ENCODE data around the gene TOM1L2.
"Not testable (repeated sequence)": the region's sequence is repeated elsewhere in the genome, so short reads cannot be mapped to it uniquely, and the experiment has no call there.

The TOM1L2 gene

DNA sequence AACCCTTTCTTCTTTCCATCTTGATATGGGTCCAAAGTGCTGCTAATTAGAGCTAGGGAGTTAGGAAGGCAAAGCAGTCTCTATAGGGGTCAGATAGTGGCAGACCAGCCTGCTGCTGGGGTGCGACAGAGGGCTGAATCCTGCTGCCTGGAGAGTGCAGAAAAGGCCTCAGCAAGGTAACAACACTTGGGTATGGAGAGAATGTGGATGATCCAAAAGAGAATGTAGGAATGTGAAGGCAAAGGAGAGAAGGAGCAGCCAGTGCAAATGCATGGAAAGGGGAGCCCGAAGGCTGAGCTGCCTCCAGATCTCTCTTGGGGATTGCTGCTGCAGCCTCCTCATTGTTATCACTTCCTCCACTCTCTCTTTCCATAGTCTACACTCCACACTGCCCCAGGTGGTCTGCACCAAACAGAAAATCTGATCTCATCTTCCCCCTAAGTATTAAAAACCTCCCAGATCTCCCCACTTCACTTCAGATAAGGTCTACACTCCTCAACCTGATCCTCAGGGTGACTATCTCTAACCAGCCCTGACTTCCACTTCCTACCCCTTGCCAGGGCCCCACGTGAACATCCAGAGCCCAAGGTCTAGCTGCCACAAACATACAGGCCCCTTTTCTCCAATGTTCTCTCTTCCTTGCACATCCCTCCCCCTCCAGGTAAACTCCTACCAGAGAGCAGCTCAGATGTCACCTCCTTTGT, 28.8 kb downstream of the TOM1L2 start:
- no peak for DNase-seq (ENCODE audit: low read depth in 2 of 2)

DNA sequence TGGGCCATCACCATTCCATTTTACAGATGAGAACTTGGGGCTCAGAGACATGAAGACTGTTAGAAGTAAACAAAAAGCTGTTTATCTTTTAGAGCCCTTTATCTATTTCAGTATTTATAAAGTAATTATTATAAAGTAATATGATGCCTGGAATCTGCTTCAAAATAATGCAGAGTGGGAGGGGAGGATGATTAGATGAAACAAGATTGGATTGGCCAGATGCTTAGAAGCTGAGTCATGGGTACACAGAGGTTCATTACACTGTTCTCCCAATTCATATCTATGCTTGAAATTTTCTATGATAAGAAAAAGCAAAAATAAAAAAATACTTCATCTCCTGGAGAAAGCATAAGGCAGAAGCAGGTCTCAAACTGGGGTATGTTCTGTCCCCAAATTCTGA, 29.4 kb downstream of the TOM1L2 start:
- no peak for DNase-seq (ENCODE audit: low read depth in 2 of 2)

DNA sequence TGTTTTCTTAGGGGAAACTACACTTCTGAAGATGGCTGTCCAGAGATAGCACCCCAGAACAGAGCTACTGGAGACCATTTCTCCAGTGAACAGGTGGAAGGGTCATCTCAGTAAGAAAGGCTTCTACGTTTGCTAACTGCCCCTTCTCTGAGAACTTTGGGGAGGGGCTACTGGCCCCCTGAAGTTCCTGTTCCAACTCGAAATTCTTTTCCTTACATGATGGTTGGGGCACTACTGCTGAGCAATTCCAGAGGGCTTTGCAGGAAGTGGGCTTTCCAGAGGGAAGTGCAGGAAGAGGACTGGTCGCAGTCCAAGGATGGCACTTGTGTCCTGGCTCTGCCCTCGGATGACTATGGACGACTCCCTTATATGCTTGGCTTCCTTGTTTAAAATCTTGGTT, 31.2 kb downstream of the TOM1L2 start:
- no peak for DNase-seq (ENCODE audit: low read depth in 2 of 2)

DNA sequence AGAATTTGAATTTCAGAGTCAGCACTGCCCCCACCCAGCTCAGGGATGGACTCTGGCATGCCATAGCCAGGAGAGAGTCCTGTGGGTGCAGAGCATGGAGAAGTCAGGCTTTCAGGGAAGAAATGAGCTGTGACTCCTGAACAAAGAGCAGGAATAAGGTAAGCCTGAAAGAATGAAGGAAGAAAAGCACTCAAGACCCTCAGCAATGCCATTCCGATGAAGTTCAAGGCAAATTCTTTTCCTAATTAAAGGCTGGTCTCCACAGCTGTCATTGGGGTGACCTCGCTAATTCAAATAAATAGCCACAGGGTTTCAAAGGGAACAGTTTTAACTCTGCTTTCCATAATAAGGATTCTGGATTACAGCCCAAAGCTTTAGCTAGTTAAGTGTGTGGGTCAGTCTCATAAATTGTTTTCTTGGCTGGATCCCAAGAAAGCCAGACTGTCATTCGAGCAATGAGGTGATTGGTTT, 31.7 kb downstream of the TOM1L2 start:
- no peak for DNase-seq (ENCODE audit: low read depth in 2 of 2)

DNA sequence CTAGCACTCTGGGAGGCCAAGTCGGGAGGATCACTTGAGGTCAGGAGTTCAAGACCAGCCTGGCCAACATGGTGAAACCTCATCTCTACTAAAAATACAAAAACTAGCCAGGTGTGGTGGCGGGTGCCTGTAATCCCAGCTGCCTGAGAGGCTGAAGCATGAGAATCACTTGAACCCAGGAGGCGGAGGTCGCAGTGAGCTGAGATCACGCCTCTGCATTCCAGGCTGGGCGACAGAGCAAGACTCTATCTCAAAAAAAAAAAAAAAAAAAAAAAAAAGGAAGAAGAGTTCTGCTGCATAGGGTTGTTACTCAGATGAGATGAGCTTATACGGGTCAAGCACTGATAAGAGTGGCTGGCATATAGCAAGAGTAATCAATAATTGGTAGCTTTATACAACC, 32.3 kb downstream of the TOM1L2 start:
- not testable (repeated sequence) for DNase-seq (ENCODE audit: low read depth in 2 of 2)

DNA sequence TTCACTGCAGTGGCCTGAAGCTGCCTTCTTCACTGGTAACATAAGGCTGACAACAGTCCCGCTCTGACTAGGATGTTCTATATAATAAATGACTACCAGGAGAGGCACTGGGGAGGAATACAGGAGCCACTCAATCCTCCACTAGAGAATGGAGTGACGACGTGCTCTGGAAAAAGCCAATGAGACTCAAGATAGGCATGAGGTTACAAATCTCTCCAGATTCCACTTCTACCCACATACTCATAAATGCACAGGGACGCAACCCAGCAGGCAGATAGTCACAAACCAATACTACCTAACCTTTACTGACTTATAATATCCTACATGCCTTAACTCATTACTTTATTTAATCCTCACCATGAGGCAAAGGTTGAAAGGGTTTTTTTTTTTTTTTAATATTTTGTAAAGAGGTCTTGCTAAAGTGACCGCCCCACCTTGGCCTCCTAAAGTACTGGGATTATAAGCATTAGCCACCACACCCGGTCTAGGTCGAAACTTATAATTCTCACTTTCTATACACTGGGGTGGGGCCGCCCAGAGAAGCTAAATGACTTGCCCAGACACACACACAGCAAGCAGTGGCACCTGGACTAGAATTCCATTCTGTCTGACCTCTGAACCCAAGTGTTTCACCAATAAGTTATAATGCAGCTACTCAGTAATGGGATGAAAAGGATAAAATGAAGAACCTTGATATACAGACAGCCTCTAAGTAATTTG, 33.7 kb downstream of the TOM1L2 start:
- DNase-seq (ENCODE audit: low read depth in 2 of 2) = no peak

DNA sequence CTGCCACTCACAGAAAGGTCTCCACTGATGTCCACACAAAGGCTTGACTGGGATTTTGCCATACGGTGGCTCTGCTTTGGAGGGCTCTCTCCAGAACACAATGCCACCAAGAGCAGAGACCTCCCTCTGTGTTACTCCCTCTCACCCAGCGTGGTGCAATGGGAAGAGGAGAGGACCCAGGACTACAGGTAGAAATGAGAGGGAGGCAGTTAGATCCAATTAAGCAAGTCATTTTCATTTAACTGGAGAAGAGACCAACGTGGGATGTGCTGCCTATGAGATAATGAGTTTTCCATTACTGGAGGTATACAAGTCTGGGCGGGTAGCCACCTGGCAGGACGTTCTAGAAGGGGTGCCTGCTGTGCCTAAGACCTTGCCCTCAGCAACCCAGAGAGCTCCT, 34.2 kb downstream of the TOM1L2 start:
- no peak for DNase-seq (ENCODE audit: low read depth in 2 of 2)

DNA sequence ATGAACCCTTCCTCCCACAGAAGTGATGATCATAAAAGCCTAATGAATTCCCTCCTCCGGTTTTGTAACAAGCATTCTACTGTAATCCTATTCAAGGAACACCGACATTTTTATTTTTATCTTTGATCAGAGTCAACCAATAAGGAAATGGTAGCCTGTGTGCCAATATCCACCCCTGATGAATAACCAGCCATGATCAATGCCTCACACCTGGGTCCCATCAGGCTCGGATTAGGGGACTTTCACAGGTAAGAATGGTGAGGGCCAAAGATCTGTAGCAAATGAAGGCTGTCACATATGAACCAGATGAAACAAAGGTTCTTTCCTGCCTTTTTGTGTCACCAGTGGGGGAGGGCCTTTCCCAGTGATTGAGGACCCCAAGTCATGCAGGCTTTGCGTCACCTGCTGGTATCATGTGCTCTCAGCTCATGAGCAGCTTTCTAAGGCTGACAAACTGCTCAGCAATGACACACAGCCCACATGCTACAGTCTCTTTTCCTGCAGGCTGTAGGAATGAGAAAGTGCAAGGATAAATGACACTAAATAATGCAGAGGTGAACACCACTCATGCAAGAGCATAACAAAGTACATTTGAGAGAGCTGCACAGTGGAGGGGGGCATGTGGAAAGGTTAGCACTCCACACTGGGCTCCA, 34.9 kb downstream of the TOM1L2 start:
- no peak for DNase-seq (ENCODE audit: low read depth in 2 of 2)

DNA sequence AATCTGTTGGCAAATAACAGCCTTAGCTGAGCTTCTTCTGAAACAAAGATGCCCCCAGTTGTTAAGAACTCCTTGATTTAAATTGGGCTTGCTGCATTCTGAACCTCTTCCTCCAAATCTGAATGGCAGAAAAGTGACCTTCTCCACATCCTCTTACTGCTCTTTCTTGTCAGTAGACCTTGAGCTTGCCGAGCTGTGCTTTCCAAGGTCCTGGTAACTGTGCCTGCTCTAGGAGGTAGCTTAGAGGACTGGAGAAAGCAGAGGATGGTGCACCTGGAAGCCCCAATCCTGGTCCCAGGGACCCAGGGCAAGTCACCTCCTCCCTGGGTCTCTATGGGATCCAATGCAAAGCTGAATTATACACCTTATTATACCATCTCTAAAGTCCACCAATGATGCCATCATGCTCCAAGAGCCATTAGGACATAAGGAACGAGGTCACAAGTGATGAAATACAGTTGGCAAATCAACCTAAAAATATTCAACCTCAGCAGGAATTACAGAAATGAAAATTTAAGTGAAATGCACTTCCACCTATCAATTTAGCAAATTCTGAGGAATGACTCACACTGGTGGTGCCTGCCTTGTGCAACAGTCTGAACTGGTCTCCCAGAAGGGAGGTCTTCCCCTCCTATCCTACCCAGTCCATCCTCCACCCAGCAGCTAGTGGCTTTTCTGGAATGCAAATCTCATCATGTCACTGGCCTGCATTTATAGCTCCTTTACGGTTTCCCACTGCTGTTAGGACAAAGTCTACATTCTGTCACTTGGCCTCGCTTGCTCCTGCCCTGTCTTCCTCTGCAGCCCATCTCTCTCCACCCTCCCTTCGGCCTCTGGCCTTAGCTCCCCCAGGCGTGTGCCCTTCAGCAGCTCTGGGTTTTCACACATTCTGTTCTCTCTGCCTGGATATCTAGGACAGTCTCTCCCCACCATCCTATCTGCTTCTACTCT, 36.6 kb downstream of the TOM1L2 start:
- DNase-seq (ENCODE audit: low read depth in 2 of 2) = no peak

DNA sequence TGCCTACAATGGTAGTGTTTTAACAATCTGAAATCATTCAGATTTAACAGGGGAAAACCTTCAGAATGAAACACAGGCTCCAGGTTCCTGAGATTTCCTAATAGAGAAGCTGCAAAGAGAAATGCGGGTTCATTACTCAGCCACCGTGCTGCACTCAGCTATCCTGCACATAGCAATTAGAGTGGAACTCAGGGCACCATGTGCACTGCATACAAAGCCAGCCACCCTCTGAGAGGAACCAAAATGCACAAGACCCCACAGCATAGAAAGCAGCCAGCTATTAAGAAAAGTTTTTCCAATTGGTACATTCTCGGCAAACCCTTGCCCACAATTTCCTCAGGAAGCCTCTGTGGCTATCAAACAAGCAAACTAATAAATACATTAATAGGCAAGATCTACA, 37.4 kb downstream of the TOM1L2 start:
- no peak for DNase-seq (ENCODE audit: low read depth in 2 of 2)

DNA sequence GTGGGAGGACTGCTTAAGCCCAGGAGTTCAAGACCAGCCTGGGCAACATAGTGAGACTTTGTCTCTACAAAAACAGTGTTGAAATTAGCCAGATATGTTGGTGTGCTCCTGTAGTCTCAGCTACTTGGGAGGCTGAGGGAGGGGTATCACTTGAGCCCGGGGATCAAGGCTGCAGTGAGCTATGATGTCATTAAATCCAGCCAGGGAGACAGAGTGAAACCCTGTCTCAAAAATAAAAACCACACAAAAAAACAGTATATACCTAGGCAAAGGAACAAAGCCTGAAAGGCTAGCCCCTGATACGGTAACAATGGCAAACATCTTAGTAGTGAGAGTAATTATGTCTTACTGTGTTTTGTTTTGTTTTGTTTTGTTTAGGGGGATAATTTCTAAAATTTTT, 38.0 kb downstream of the TOM1L2 start:
- DNase-seq (ENCODE audit: low read depth in 2 of 2) = no peak

DNA sequence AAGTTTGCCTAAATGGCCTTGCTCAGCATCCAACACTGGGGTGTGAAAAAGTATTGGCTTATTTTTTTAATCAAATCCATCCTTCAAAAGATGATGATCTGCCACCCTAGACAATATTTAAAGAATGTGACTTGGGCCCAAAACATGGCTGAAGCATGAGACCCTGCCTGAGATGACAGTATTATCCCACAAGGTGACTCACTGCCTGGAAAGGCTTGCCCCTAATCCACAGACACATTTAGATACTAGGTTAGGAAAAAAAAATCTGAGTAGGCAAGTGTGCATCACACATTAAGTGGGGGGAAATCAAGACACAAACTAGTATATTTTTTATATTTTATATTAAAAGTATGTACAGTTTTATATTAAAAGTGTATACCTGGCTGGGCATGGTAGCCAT, 38.4 kb downstream of the TOM1L2 start:
- no peak for DNase-seq (ENCODE audit: low read depth in 2 of 2)

DNA sequence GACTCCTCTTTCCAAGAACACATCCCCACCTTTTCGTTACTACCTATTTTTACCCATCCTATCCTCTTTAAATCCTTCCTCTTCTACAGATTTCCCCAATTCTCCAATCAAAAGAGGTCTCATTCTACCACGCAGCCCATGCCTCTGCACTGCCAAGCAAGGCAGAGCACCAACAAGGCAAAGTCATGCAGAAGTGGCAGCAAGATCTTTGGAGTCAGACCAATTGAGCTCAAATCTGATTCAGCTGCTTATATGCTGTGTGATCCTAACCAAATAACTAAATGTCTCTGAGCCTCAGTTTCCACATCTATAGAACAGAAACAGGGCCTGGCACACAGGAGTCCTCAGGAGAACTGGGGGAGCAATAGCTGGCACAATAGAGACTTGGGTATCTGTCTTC, 41.0 kb downstream of the TOM1L2 start:
- DNase-seq (ENCODE audit: low read depth in 2 of 2) = no peak

DNA sequence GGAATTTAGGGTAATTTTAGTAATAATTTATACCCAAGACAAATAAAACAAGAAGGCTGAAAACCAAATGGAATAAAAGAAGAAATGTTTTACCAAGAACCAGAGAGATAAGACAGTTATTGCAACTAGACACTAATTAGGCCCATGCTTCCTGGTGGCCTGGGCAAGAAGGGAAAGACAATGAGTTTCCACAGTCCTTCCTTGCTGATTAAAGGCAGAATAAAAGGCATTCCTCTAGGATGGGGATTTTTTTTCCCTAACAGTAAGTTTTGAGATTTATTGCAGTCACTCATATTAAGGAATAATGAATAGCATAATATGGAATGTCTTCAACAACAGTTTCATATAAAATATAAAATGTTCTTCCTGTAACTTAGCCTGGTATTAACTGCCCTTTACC, 41.5 kb downstream of the TOM1L2 start:
- DNase-seq (ENCODE audit: low read depth in 2 of 2) = no peak

DNA sequence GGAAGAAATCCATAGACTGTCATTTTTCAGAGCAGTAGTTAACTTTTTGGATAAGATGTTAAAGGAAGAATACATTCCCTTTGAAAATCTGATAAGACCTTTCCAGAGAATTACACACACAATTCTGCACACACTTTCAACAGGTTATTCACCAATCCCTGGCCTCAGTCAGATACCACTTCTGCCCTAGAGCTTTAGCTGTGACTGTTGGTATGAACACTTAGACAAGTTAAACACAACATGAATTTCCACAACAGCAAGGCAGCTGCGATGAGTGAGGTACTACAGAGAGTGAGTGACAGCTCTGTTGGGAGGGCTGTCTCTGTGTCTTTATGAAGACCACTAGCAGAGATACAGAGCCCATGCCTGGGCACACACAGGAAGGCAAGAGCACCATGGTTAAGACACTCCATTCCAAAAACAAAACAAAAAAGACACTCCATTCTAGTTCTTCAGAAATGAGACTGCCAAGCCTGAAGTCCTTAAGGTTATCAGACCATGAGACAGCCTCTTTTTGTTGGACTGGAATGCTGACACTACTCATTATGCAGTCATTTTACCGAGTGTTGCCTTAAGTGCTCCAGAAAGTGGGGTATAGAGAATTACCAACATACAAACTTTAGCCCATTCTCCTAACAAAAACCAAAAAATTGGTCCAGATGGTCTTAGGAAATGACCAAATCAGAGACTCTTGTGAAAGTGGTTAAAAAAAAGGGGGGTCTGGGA, 42.4 kb downstream of the TOM1L2 start:
- DNase-seq (ENCODE audit: low read depth in 2 of 2) = no peak

DNA sequence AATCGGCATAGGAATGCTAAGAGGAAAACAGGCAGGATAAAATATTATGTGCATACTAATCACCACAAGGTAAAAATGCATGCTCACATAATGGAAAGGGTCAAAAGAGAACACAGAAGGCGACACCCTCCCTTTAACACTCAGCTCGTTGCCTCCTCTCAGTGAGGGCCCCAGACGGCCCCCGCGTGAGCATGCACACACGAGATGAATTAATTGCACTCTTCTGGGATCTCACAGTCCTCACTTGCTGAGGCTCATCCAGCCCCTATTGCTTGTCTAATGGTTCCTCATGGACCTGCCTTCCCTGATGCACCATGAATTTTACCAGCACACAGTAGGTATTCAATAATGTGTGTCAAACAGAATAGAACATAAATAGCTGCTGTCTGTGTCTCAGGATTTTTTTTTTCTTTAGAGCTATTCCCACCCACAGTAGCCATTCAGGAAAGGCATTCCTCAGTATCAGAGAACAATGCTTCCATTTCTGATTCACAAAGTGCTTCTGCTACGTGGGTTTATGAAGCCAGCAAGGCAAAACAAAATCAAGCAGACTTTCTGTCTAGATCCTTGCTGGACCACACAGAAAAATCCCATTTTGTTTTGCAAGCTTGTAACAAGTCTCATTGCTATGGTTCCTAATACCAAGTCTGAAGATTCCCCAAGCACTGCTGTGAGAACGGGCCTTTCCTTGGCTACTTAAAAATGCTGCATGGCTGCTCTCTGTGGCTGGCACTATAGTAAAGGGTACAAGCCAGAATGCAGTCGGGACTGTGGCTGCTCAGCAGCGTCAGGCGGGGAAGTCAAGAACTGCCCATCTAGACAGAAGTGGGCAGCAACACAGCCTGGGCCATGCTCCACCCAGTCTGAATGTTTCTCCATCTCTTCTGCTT, 43.6 kb downstream of the TOM1L2 start:
- no peak for DNase-seq (ENCODE audit: low read depth in 2 of 2)

DNA sequence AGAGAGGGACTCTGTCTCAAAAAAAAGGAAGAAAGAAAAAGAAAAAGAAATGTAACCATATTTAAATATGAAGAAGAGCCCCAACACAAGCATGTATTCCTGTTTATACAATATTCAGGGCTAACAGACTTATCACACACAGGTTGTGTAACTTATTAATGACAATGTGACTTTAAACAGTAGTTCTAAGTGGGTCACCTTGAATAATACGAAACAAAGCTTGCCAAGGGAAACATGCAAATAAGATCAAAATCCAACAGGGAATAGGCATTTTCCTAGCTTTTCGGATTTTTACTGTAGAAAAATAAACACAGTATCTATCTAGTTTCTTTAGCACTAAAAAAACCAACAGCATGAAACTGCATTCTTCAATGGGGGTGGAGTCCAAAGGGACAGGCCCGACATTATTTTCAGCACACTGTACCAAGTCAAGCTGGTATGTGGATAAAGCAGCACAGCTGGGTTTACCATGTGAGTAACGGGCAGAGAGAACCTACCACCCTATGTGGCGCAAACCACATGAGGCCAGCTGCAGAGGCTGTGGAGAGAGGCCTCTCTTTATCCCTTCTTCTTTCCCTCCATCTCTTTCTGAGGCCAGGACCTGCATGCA, 45.3 kb downstream of the TOM1L2 start:
- no peak for DNase-seq (ENCODE audit: low read depth in 2 of 2)

DNA sequence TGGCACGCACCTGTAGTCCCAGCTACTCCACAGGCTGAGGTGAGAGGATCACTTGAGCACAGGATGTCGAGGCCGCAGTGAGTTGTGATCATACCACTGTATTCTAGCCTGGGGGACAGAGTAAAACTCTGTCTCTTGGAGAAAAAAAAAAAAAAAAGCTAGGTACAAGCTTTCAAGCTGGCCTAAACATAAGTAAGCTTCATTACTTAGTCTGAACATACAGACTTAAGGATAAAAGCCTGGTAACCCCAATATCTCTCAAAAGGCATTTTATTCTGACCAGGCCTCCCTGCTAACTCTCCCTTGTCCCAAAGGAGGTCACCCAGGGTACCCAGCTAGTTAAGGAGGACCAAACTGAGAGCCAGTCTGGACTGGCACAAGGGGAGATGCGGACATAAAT, 46.2 kb downstream of the TOM1L2 start:
- DNase-seq (ENCODE audit: low read depth in 2 of 2) = no peak

DNA sequence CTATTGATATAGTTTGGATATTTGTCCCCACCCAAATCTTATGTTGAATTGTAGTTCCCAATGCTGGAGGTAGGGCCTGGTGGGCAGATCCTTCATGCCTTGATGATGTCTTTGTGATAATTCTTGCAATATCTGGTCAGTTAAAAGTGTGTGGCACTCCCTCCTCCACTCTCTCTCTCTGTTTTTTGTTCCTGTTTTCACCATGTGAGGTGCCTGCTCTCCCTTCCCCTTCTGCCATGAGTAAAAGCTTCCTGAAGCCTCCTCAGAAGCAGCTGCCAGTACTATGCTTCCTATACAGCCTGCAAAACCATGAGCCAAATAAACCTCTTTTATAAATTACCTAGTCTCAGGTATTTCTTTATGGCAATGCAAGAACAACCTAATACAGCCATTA, 47.3 kb downstream of the TOM1L2 start:
- no peak for DNase-seq (ENCODE audit: low read depth in 2 of 2)

Data from stimulated activated CD8-positive, alpha-beta memory T cell treated with anti-CD3 and anti-CD28 coated beads, Interleukin-2, amount 100 ng/mL, for 1 hour (primary cell).